HepG2 (cell line): Measurements from ENCODE around the gene RPL34. TPM values are rescaled to one million over a fixed set of nuclear protein-coding genes. Genes with fewer than 3 reads are reported as not detected.

Experiments
- ATAC-seq: fragments of 200-7000 bp; cut with Tn5 transposase; 3 replicates; pipeline ENCODE4 v1.9.1; 2020; ENCODE audit warnings: mild to moderate bottlenecking, moderate library complexity
- BruUV-seq: library from RNA; stranded (reverse); fragments of 400-500 nt; replicated peaks from 2 replicates; lab custom pipeline; 2021; lab: Mats Ljungman, UMichigan
- CTCF ChIA-PET: fragments of 300-600 bp; formaldehyde crosslinking; extraction: SDS; loops from one replicate; lab custom pipeline; 2021; ENCODE audit warnings: low total read pairs, inconsistent platforms, low intra/inter-chr PET ratio; lab: Yijun Ruan, JAX
- POLR2A ChIA-PET: fragments of 350-600 bp; sonication (Branson Sonifier 250); formaldehyde crosslinking; loops from one replicate; lab custom pipeline; 2020; ENCODE audit warnings: antibody characterized with exemption, inconsistent platforms; lab: Yijun Ruan, JAX
- DNase-seq: peaks from one replicate; pipeline ENCODE4 v3.0.0-alpha.2; 2015; ENCODE audit warnings: low spot score
- FAIRE-seq: peaks from 3 replicates; lab custom pipeline; 2011; peaks lifted over from hg19 to GRCh38; lab: Jason Lieb, UNC
- H2AFZ ChIP-seq: one replicate; pipeline ENCODE4 v1.6.1; 2011; ENCODE audit warnings: low read length, inconsistent platforms
- H3K27ac ChIP-seq: fragments of 300-600 bp; 3 replicates; pipeline ENCODE4 v1.8.0; 2011; ENCODE audit warnings: mixed run types, mild to moderate bottlenecking, mixed read lengths, low read length, inconsistent platforms; ENCODE audit not compliant: insufficient read depth; ENCODE audit errors: extremely low read length
- H3K27me3 ChIP-seq, 2 experiments: fragments of 200-600 bp in 1 of 2; 2 replicates in 1 of 2; 3 replicates in 1 of 2; pipeline versions ENCODE4 v1.6.0 to v1.8.0; 2011; ENCODE audit warnings: low read length in 2 of 2, mild to moderate bottlenecking in 2 of 2, moderate library complexity in 2 of 2, inconsistent platforms in 1 of 2; ENCODE audit not compliant: insufficient read depth in 2 of 2, control insufficient read depth in 1 of 2
- H3K36me3 ChIP-seq, 2 experiments: fragments of 200-600 bp in 1 of 2; replicated peaks in 1 of 2; 2 replicates in 1 of 2; 3 replicates in 1 of 2; pipeline versions ENCODE4 v1.5.1 to v1.8.0; 2011; ENCODE audit warnings: low read length in 2 of 2, inconsistent platforms in 1 of 2; ENCODE audit not compliant: insufficient read depth in 2 of 2, control insufficient read depth in 1 of 2
- H3K4me1 ChIP-seq: 2 replicates; pipeline ENCODE4 v1.5.1; 2012; ENCODE audit warnings: low read length, inconsistent platforms; ENCODE audit not compliant: insufficient read depth
- H3K4me2 ChIP-seq: 2 replicates; pipeline ENCODE4 v1.6.0; 2011; ENCODE audit warnings: low read depth, low read length, inconsistent platforms
- H3K4me3 ChIP-seq, 3 experiments: fragments of 200-600 bp in 1 of 3; sonication (generic), shearing (Covaris generic) in 1 of 3; replicated peaks in 1 of 3; 2 replicates each; pipeline ENCODE4 v1.5.1; 2011 to 2016; ENCODE audit warnings: low read length in 3 of 3, inconsistent platforms in 2 of 3, low read depth in 2 of 3, mild to moderate bottlenecking in 2 of 3, control low read depth in 1 of 3, mixed read lengths in 1 of 3; ENCODE audit not compliant: insufficient read depth in 1 of 3
- H3K79me2 ChIP-seq: one replicate; pipeline ENCODE4 v1.6.1; 2011; ENCODE audit warnings: low read length, inconsistent platforms; ENCODE audit not compliant: insufficient read depth
- H3K9ac ChIP-seq: 2 replicates; pipeline ENCODE4 v1.6.0; 2011; ENCODE audit warnings: mild to moderate bottlenecking, low read depth, low read length, inconsistent platforms; ENCODE audit not compliant: insufficient read depth
- H3K9me3 ChIP-seq: 2 replicates; pipeline ENCODE4 v1.5.1; 2012; ENCODE audit warnings: mild to moderate bottlenecking, low read length
- H4K20me1 ChIP-seq: 2 replicates; pipeline ENCODE4 v1.6.0; 2011; ENCODE audit warnings: inconsistent platforms, mild to moderate bottlenecking, low read length, moderate library complexity; ENCODE audit not compliant: insufficient read depth
- CAMTA2 ChIP-seq: sonication (generic); formaldehyde crosslinking; IDR thresholded peaks from 2 replicates; pipeline ENCODE4 v1.4.0; 2020; ENCODE audit warnings: mild to moderate bottlenecking, missing genetic modification reagents, borderline replicate concordance
- CEBPB ChIP-seq: IDR thresholded peaks from 2 replicates; pipeline ENCODE4 v1.6.1; 2011; ENCODE audit warnings: low read depth, low read length, improper control_type of control experiment, borderline replicate concordance
- NR2F1 ChIP-seq, 2 experiments: fragments of 450-650 bp in 1 of 2; formaldehyde crosslinking in 1 of 2; IDR thresholded peaks; 2 replicates each; pipeline versions ENCODE4 v1.5.0 to v1.6.1; 2016 to 2020; ENCODE audit warnings: mild to moderate bottlenecking in 1 of 2, missing compliant biosample characterization in 1 of 2, missing genetic modification reagents in 1 of 2, moderate library complexity in 1 of 2
- PTBP1 ChIP-seq: fragments of 200-400 bp; formaldehyde crosslinking; IDR thresholded peaks from 2 replicates; pipeline ENCODE4 v1.6.1; 2018; ENCODE audit warnings: low read length, low read depth; ENCODE audit not compliant: poor library complexity, severe bottlenecking
- ZBTB21 ChIP-seq: sonication (generic); formaldehyde crosslinking; IDR thresholded peaks from 2 replicates; pipeline ENCODE4 v1.4.0; 2020; ENCODE audit warnings: missing genetic modification reagents
- ZGPAT ChIP-seq: IDR thresholded peaks from 2 replicates; pipeline ENCODE4 v1.6.1; 2016; ENCODE audit warnings: mild to moderate bottlenecking
- ZKSCAN5 ChIP-seq: sonication (generic); formaldehyde crosslinking; IDR thresholded peaks from 2 replicates; pipeline ENCODE4 v1.5.1; 2020; ENCODE audit warnings: mild to moderate bottlenecking, missing genetic modification reagents
- WGBS: methylation state at CpG from one replicate; pipeline ENCODE4 v1.1.6; 2017; ENCODE audit warnings: low lambda C conversion rate; 5-methylcytosine and 5-hydroxymethylcytosine counted together
- in situ Hi-C: cut with HindIII; loops from 2 replicates; pipeline ENCODE4 v1.10.0; 2017; ENCODE audit warnings: low pct_unique_long_range_greater_than_20kb; ENCODE audit not compliant: extremely low pct_ligation_motif_present
- intact Hi-C: fragments of 100-400 bp; cut with micrococcal nuclease; formaldehyde crosslinking; loops from one replicate; pipeline ENCODE4 v1.10.0; 2022; ENCODE audit not compliant: unreplicated experiment
- polyA plus RNA-seq, 8 experiments: library from polyadenylated mRNA; depleted of rRNA in 3 of 8; stranded (reverse) in 7 of 8; unstranded in 1 of 8; fragments of >200 nt; fragmentation: Illumina TruSeq in 4 of 8; extraction: Trizol in 4 of 8; gene quantifications; 2 replicates each; pipeline versions ENCODE4 v1.2.1 to v1.2.3, GENCODE V29; 2011 to 2016; ENCODE audit warnings: low read depth in 4 of 8, missing spikeins in 1 of 8, mixed read lengths in 1 of 8; ENCODE audit not compliant: insufficient read depth in 1 of 8
- total RNA-seq, 5 experiments: library from RNA; depleted of rRNA; stranded (reverse); fragments of >200 nt; fragmentation: Illumina TruSeq; extraction: Trizol; gene quantifications; 2 replicates each; pipeline ENCODE4 v1.2.3, GENCODE V29; 2016; ENCODE audit warnings: low read depth in 1 of 5

RPL34 gene
- total and polyA plus RNA-seq, 2 of the 13 experiments (the other 11 are each of a cell fraction or from before 2014, with no cell fraction given): 2,235 to 3,985 TPM

GRCh38 chr4:108570993-108571569 is 49.3 kb upstream of the RPL34 start:
- Histone ChIP-seq H3K79me2 (no peaks in the 10 kb centered on the region), H2AFZ (no peak overlapping the region), H3K4me3 (no peak overlapping the region), H3K27ac (no peak overlapping the region), H3K27me3 (no peaks in the 10 kb centered on the region), H3K9me3 (no peaks in the 10 kb centered on the region), H3K36me3 (no peaks in the 10 kb centered on the region), H3K9ac (no peak overlapping the region), H4K20me1 (no peaks in the 10 kb centered on the region), H3K4me2 (no peak overlapping the region), H3K4me1 (no peaks in the 10 kb centered on the region)
- FAIRE-seq: no peak
- no peak for TF ChIP-seq ZGPAT (CRISPR knock-in tag)
- no peak for TF ChIP-seq NR2F1 (CRISPR knock-in tag; IDR thresholded peaks at IDR 0.05)
- no peak for TF ChIP-seq CAMTA2 (CRISPR knock-in tag)
- TF ChIP-seq ZBTB21 (CRISPR knock-in tag): no peak
- no peak for TF ChIP-seq ZKSCAN5 (CRISPR knock-in tag)
- peak; percentile 15; the same call in 1 of the 2 replicates for TF ChIP-seq CEBPB
- TF ChIP-seq PTBP1: no peak
- CTCF ChIA-PET: interaction anchor here (0.6 to 2.2 kb wide), 2 partner anchors 13 to 541 kb away, joined by 3 to 15 read pairs; no protein-coding TSS in a partner anchor
- WGBS: 0% methylated on average over 4 of the region's 4 CpGs
- BruUV-seq: no TSS peak
- POLR2A ChIA-PET: interaction anchor here (1.8 kb wide), 1 partner anchor 49 kb away, joined by 4 read pairs; the partner anchor contains the start of gene RPL34
- in situ Hi-C loops: loop anchor here (5.0 kb wide), 1 partner anchor 554 kb away; no protein-coding TSS in a partner anchor
- DNase-seq: no peak
- ATAC-seq: peak; percentile 54; the same call in 2 of the 3 replicates
- intact Hi-C loops: no loop called here
